GM18511 (cell line): ENCODE measurements around the gene THAP3.
"Not testable (repeated sequence)": the region's sequence is repeated elsewhere in the genome, so short reads cannot be mapped to it uniquely, and the experiment has no call there.

Experiments
- ATAC-seq: cut with Tn5 transposase; IDR thresholded peaks from one replicate; pipeline ENCODE4 v1.9.1; 2021; ENCODE audit warnings: mild to moderate bottlenecking, moderate library complexity; ENCODE audit not compliant: unreplicated experiment

The THAP3 gene

GRCh38 chr1:6632588-6633514 lies 8.2 kb downstream of the THAP3 start:
- ATAC-seq = no peak

- ATAC-seq = no peak
Measured at GRCh38 chr1:6634371-6635052, 9.8 kb downstream of the THAP3 start.

GRCh38 chr1:6635161-6635909 lies 10.7 kb downstream of the THAP3 start:
- ATAC-seq = no peak

- no peak for ATAC-seq
Measured at GRCh38 chr1:6635910-6636760, 11.5 kb downstream of the THAP3 start.

- ATAC-seq = not testable (repeated sequence)
Measured at GRCh38 chr1:6636778-6637177, 12.1 kb downstream of the THAP3 start.

- ATAC-seq = no peak
Measured at GRCh38 chr1:6637770-6638169, 13.1 kb downstream of the THAP3 start.

- ATAC-seq = no peak
Measured at GRCh38 chr1:6638226-6638625, 13.6 kb downstream of the THAP3 start.

- ATAC-seq = not testable (repeated sequence)
Measured at GRCh38 chr1:6640867-6641266, 16.2 kb downstream of the THAP3 start.

GRCh38 chr1:6645018-6645417 lies 20.4 kb downstream of the THAP3 start:
- ATAC-seq = no peak

GRCh38 chr1:6646499-6647148 lies 22.0 kb downstream of the THAP3 start:
- no peak for ATAC-seq

GRCh38 chr1:6648556-6648955 lies 23.9 kb downstream of the THAP3 start:
- no peak for ATAC-seq

GRCh38 chr1:6651909-6652308 lies 27.2 kb downstream of the THAP3 start:
- no peak for ATAC-seq

- ATAC-seq = no peak
Measured at GRCh38 chr1:6652986-6653385, 28.3 kb downstream of the THAP3 start.

- ATAC-seq = no peak
Measured at GRCh38 chr1:6653436-6654290, 29.0 kb downstream of the THAP3 start.

GRCh38 chr1:6657138-6657537 lies 32.5 kb downstream of the THAP3 start:
- ATAC-seq = no peak

- ATAC-seq = no peak
Measured at GRCh38 chr1:6658359-6659060, 33.8 kb downstream of the THAP3 start.

- ATAC-seq = no peak
Measured at GRCh38 chr1:6660415-6661049, 35.9 kb downstream of the THAP3 start.

GRCh38 chr1:6662468-6662867 lies 37.8 kb downstream of the THAP3 start:
- ATAC-seq = not testable (repeated sequence)
